ENCODE data around the gene LY86. TPM values are rescaled to one million over a fixed set of nuclear protein-coding genes. Genes with fewer than 3 reads are reported as not detected.

Gene LY86
- total and polyA plus RNA-seq, 2 donors (not counting 1 experiment from before 2014, with no cell fraction given) = not detected

- H3K4me1 ChIP-seq (ENCODE audit: control insufficient read depth, extremely low read depth, insufficient read depth, low read length) = no peaks in the 10 kb centered on the region
- H3K4me2 ChIP-seq (ENCODE audit: extremely low read depth, insufficient read depth, low read length) = no peak overlapping the region
- no peaks in the 10 kb centered on the region for H3K79me2 ChIP-seq (ENCODE audit: control insufficient read depth, insufficient read depth, low read length)
- H3K4me3 ChIP-seq (replicated peaks in 1 of 4; ENCODE audit: control extremely low read depth in 1 of 4, insufficient read depth in 1 of 4, low read depth in 3 of 4, low read length in 4 of 4) = no peak overlapping the region
- H3K36me3 ChIP-seq (ENCODE audit: control insufficient read depth, insufficient read depth, low read length) = no peaks in the 10 kb centered on the region
- H4K20me1 ChIP-seq (ENCODE audit: control insufficient read depth, extremely low read depth, insufficient read depth, low read length) = no peaks in the 10 kb centered on the region
- no peak for DNase-seq (ENCODE audit: low read depth in 2 of 2)
- H3K27me3 ChIP-seq (ENCODE audit: control insufficient read depth, insufficient read depth, low read length) = no peaks in the 10 kb centered on the region
- TF ChIP-seq CTCF (conservative IDR thresholded peaks at IDR 0.05 in 1 of 2, IDR thresholded peaks at IDR 0.05 in 1 of 2; ENCODE audit: low read depth in 1 of 2, low read length in 2 of 2) (no peak), EZH2 (IDR thresholded peaks at IDR 0.05; ENCODE audit: low read length, missing control alignments) (no peak)
- H3K27ac ChIP-seq (ENCODE audit: insufficient read depth, low read length) = no peak overlapping the region
- H3K9ac ChIP-seq (ENCODE audit: insufficient read depth, low read length) = no peak overlapping the region
- H3K9me3 ChIP-seq (ENCODE audit: control insufficient read depth, insufficient read depth, low read depth, low read length) = no peaks in the 10 kb centered on the region
- H2AFZ ChIP-seq (ENCODE audit: low read length) = no peak overlapping the region
These were observed 18.7 kb upstream of the LY86 start for GRCh38 chr6:6569811-6570164.

GRCh38 chr6:6570929-6571671, 17.4 kb upstream of the LY86 start:
- Histone ChIP-seq H3K36me3 (ENCODE audit: control insufficient read depth, insufficient read depth, low read length) (no peaks in the 10 kb centered on the region), H3K27ac (ENCODE audit: insufficient read depth, low read length) (no peak overlapping the region), H4K20me1 (ENCODE audit: control insufficient read depth, extremely low read depth, insufficient read depth, low read length) (no peaks in the 10 kb centered on the region), H3K9ac (ENCODE audit: insufficient read depth, low read length) (no peak overlapping the region), H3K9me3 (ENCODE audit: control insufficient read depth, insufficient read depth, low read depth, low read length) (no peaks in the 10 kb centered on the region), H2AFZ (ENCODE audit: low read length) (no peak overlapping the region), H3K4me3 (replicated peaks in 1 of 4; ENCODE audit: control extremely low read depth in 1 of 4, insufficient read depth in 1 of 4, low read depth in 3 of 4, low read length in 4 of 4) (no peak overlapping the region), H3K4me2 (ENCODE audit: extremely low read depth, insufficient read depth, low read length) (no peak overlapping the region), H3K27me3 (ENCODE audit: control insufficient read depth, insufficient read depth, low read length) (no peaks in the 10 kb centered on the region), H3K79me2 (ENCODE audit: control insufficient read depth, insufficient read depth, low read length) (no peaks in the 10 kb centered on the region), H3K4me1 (ENCODE audit: control insufficient read depth, extremely low read depth, insufficient read depth, low read length) (no peaks in the 10 kb centered on the region)
- DNase-seq (ENCODE audit: low read depth in 2 of 2) = no peak
- no peak for TF ChIP-seq CTCF (conservative IDR thresholded peaks at IDR 0.05 in 1 of 2, IDR thresholded peaks at IDR 0.05 in 1 of 2; ENCODE audit: low read depth in 1 of 2, low read length in 2 of 2)
- no peak for TF ChIP-seq EZH2 (IDR thresholded peaks at IDR 0.05; ENCODE audit: low read length, missing control alignments)

DNA sequence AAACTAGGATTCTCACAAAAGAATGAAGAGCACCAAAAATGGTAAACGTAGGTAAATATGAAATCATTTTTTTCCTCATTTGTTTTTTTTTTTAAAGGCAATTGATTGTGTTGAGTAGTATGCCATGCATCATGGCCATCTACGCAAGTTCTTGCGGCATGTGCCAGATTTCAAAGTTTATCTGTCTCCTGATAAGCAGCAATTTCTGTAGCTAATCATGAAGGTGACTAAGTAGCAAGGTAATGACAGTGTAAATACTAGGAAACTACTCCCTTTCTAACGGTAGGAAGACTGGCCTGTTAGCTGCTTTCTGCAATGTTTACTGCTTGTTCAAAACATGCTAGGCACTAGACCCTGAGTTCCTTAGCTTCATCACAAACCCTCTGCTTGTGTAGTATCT, 13.4 kb upstream of the LY86 start:
- H3K27ac ChIP-seq (ENCODE audit: insufficient read depth, low read length) = no peak overlapping the region
- no peak overlapping the region for H3K4me3 ChIP-seq (replicated peaks in 1 of 4; ENCODE audit: control extremely low read depth in 1 of 4, insufficient read depth in 1 of 4, low read depth in 3 of 4, low read length in 4 of 4)
- no peak for DNase-seq (ENCODE audit: low read depth in 2 of 2)
- no peak for TF ChIP-seq CTCF (conservative IDR thresholded peaks at IDR 0.05 in 1 of 2, IDR thresholded peaks at IDR 0.05 in 1 of 2; ENCODE audit: low read depth in 1 of 2, low read length in 2 of 2)
- TF ChIP-seq EZH2 (IDR thresholded peaks at IDR 0.05; ENCODE audit: low read length, missing control alignments) = no peak
- no peaks in the 10 kb centered on the region for H3K36me3 ChIP-seq (ENCODE audit: control insufficient read depth, insufficient read depth, low read length)
- no peaks in the 10 kb centered on the region for H3K4me1 ChIP-seq (ENCODE audit: control insufficient read depth, extremely low read depth, insufficient read depth, low read length)
- no peaks in the 10 kb centered on the region for H3K27me3 ChIP-seq (ENCODE audit: control insufficient read depth, insufficient read depth, low read length)
- H3K9ac ChIP-seq (ENCODE audit: insufficient read depth, low read length) = no peak overlapping the region
- no peaks in the 10 kb centered on the region for H3K9me3 ChIP-seq (ENCODE audit: control insufficient read depth, insufficient read depth, low read depth, low read length)
- no peak overlapping the region for H3K4me2 ChIP-seq (ENCODE audit: extremely low read depth, insufficient read depth, low read length)
- H3K79me2 ChIP-seq (ENCODE audit: control insufficient read depth, insufficient read depth, low read length) = no peaks in the 10 kb centered on the region
- H4K20me1 ChIP-seq (ENCODE audit: control insufficient read depth, extremely low read depth, insufficient read depth, low read length) = no peaks in the 10 kb centered on the region
- no peak overlapping the region for H2AFZ ChIP-seq (ENCODE audit: low read length)
